Epithelial cell of proximal tubule (primary cell): ENCODE results near the gene IFI6. TPM values are rescaled to one million over a fixed set of nuclear protein-coding genes. Genes with fewer than 3 reads are reported as not detected.
"Not testable (repeated sequence)": the region's sequence is repeated elsewhere in the genome, so short reads cannot be mapped to it uniquely, and the experiment has no call there.

Experiments
- DNase-seq: peaks from one replicate; pipeline ENCODE4 v3.0.0-alpha.2; 2011; ENCODE audit warnings: low read depth
- H3K4me3 ChIP-seq: 2 replicates; pipeline ENCODE4 v1.5.1; 2011; ENCODE audit warnings: low read depth, mild to moderate bottlenecking, low read length
- total RNA-seq: library from RNA; depleted of rRNA; stranded (reverse); fragments of >200 nt; gene quantifications from 2 replicates; pipeline ENCODE4 v1.2.3, GENCODE V29; 2015
- TF ChIP-seq, protein P1 (sequence below): conservative IDR thresholded peaks from 2 replicates; pipeline ENCODE4 v1.5.1; 2012; ENCODE audit warnings: low read depth, mild to moderate bottlenecking, low read length

The IFI6 gene
- total RNA-seq, 1 donor from 2014 or later = 28.3 TPM

DNA sequence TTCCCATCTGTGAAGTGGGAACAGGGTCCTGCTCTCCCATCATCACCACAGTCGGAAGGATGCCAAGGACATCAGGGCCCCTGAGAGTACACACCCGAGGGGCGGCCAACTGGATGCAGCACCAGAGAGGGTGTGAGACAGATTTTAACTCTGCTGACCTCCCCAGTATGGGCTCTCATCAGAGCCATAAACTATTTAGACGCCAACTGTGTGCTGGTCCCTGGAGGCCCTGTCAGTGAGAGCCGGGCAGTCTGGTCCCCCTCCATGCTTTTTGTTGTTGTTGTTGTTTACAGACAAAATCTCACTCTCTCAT lies 38.7 kb downstream of the IFI6 start:
- DNase-seq = no peak
- no peak overlapping the region for H3K4me3 ChIP-seq
- TF ChIP-seq, protein P1, sequence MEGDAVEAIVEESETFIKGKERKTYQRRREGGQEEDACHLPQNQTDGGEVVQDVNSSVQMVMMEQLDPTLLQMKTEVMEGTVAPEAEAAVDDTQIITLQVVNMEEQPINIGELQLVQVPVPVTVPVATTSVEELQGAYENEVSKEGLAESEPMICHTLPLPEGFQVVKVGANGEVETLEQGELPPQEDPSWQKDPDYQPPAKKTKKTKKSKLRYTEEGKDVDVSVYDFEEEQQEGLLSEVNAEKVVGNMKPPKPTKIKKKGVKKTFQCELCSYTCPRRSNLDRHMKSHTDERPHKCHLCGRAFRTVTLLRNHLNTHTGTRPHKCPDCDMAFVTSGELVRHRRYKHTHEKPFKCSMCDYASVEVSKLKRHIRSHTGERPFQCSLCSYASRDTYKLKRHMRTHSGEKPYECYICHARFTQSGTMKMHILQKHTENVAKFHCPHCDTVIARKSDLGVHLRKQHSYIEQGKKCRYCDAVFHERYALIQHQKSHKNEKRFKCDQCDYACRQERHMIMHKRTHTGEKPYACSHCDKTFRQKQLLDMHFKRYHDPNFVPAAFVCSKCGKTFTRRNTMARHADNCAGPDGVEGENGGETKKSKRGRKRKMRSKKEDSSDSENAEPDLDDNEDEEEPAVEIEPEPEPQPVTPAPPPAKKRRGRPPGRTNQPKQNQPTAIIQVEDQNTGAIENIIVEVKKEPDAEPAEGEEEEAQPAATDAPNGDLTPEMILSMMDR = no peak

DNA sequence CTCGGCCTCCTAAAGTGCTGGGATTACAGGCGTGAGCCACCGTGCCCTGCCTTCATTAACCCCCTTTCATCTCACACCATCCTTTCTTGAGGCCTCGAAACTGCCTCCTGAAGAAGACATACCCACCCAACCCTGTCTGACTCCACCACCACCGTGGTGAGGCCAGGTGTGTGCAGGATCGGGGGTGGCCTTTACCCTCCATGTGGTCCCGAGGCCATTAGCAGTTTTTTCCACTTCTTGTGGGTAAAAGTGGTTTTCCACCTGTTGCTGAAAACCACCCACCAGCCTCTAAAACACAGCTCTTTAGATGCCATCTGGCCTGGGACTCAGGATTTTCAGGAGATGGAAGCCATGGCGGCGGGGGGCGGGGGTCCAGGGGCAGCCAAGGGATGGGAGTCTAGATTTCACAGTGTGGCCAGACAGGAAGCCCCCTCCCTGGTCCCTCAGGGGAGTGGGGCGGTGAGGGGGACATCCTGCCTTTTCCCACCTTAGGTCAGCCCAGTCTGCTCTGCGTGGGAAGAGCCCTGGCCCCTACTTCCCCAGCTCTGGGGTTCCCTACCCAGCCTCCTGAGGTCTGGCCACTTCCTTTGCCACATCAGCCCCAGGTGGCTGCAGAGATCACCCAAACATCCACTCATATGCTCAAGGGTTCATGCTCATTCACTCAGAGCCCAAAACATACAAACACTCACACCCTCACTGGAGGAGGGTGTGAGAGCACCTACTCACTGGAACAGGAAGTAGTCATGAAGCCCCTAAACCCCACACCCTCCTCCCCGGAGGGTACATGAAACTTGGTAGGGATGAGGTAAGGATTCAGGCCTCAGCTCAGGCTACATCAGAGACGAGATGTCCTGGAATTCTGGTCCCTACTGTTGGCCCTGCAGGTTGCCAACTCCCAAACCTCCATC lies 39.4 kb downstream of the IFI6 start:
- TF ChIP-seq, protein P1 = no peak
- no peak overlapping the region for H3K4me3 ChIP-seq
- DNase-seq = no peak

DNA sequence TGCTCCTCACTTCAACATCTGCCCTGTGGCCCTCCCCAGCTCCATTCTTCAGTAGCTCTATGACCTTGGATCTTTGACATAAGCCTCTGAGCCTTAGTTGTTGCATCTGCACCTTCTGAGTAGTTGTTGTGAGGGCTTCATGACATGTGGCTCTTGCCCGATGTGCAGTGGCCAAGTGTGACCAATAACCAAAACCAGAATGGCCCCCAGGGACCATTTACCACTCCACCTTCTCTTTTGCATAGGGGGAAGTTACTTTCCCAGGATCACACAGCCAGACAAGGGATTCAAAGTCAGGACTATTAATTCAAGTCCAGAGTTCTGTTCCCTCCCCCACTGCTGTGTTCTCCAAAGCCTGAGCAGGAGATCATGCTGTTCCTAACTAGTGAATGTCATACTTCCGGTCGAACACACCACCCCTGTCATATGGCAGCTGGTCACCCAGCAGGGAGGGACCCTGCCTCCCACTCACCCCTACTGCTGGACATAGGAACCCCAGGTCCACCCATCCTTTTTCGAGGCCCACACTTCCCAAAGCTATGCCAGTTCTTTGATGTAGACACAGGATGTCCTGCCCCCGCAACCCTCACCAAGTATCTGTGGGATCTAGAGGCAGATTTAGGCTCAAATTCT lies 41.0 kb downstream of the IFI6 start:
- TF ChIP-seq, protein P1 = no peak
- DNase-seq = no peak

DNA sequence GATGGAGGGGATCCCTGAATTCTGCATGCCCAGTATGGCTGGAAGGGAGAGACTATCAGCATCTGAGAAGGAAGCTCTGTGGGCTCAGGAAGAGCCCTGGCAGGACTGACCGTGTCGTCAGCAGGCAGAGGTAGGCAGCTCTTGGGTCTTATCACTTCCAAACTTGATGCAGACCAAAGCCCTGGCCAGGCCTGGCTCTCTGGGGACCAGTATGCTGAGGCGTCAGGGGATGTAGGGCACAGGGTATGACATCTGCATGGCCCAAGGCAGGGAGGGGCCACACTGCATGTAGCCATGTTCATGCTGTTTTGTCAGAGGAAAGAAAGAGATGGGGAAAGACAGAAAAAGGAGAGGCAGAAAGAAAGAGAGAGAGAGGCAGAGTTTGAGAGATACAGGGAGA lies 43.3 kb downstream of the IFI6 start:
- no peak overlapping the region for H3K4me3 ChIP-seq
- TF ChIP-seq, protein P1 = no peak
- DNase-seq = no peak

More for the DNA sequence above, 41.0 kb downstream of the IFI6 start:
- no peak overlapping the region for H3K4me3 ChIP-seq

DNA sequence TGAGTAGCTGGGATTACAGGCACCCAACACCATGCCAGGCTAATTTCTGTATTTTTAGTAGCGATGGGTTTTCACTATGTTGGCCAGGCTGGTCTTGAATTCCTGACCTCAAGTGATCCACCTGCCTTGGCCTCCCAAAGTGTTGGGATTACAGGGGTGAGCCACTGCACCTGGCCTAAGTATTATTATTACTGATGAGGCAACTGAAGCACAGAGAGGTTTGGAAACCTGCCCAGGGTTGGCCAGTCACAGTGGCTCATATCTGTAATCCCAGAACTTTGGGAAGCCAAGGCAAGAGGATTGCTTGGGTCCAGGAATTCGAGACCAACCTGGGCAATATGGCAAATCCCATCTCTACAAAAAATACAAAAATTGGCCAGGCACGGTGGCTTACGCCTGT lies 44.3 kb downstream of the IFI6 start:
- DNase-seq, H3K4me3 ChIP-seq: not testable (repeated sequence)

DNA sequence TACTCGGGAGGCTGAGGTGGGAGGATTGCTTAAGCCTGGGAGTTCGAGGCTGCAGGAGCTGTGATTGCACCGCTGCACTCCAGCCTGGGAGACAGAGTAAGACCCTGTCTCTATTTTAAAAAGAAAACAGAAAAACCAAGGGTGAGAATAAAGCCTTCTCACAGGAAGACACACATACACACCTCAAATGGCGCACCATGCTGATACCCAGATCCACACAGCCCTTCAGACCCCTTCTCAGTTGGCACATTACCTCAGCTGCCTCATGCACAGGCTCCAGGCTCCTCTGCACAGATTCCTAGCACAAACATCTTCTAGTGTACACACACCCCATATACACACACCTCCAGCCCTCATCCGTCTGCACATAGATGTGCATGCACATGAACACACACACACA lies 44.9 kb downstream of the IFI6 start:
- TF ChIP-seq, protein P1 = no peak
- no peak for DNase-seq

DNA sequence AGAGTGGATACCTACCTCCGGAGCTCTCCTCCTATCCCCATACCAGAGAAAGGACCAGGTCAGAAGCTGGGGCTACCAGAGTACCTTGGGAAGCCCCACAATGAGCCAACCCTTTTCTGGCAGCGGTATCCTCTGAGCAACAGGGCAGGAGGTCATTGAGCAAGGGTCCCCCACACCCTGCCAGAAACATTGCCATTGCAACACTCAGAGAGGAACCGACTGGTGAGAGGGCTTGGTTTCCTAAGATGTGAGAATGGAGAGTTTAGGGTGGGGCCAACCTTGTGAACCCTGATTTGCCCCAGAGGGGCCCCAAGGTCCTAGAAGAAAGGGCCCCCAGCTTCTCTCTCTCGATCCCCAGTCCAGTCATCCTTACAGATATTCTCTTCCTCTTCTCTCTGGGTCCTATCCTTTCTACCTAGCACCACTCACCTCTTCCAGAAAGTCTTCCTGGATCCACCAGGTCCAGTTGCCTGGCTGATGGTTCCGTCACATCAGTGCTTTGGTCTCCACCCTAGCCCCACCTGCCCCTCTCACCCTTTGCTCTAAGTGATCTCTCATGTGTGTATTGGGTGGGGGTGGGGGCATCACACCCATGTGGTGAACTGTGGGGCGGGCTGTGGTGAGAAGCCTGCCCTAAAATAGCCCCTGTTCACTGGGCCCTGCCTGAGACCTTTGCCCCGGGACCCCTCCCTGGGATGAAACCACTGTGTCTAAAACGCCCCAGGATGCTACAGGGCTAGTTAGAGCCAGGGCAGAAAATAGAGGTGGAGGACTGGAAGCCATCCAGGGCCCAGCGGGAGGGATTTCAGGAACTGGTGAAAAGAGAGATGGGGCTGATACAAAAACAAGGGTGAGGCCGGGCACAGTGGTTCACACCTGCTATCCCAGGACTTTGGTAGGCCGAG lies 45.7 kb downstream of the IFI6 start:
- TF ChIP-seq, protein P1 = no peak
- no peak overlapping the region for H3K4me3 ChIP-seq

More for the DNA sequence above, 44.9 kb downstream of the IFI6 start:
- no peak overlapping the region for H3K4me3 ChIP-seq

More for the DNA sequence above, 45.7 kb downstream of the IFI6 start:
- DNase-seq = no peak
